CD4-positive, alpha-beta T cell treated with Interferon alpha-2 for 1 hour (primary cell): ENCODE measurements around the gene CYB5R2.

Source experiments
- DNase-seq, 2 donors: peaks; one replicate each; pipeline ENCODE4 v3.0.0-alpha.2; 2020 to 2022

CYB5R2 gene

DNA sequence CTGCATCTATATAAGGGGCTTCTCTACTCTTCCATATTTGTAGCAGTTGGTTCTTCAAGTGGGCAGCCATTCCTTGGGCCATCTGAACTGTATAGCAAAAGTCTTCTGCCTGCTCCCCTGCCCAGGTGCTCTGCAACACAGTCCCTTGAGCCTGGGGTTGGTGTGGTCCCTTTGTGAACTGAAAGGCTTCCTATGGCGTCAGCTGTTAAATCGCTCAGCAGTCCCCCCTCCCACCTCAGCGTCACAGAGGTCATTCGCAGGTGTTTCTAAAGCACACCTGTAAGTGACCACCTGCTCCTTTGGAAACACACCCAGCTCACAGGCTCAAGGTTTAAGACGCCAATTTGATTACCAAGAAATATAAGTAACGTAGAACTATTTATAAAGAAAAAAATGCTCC lies 37.0 kb downstream of the CYB5R2 start:
- DNase-seq, result no peak

GRCh38 chr11:7635708-7636107 lies 37.6 kb downstream of the CYB5R2 start:
- no peak for DNase-seq

DNA sequence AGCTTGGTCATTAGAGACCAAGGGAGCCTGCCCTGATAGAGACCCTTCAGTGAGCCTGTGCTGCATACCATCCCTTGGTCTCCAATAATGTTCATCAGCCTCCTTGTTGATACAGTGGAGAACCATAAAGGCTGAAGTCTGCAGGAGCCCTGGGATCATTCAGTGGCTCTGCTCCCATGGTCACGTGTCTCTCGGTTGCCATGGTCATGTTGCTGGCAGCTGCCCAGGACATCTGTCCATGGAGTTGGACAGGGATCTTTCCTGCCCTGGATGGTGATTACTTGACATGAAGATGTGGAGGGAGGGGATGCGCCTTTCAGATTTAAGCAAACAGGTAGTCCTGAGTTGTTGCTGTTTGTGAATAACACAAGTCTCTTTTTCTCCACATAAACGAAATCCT lies 38.2 kb downstream of the CYB5R2 start:
- no peak for DNase-seq

- DNase-seq, result no peak
Observed at GRCh38 chr11:7632211-7632610, 41.1 kb downstream of the CYB5R2 start.

- DNase-seq, result no peak
Observed at GRCh38 chr11:7630002-7630401, 43.3 kb downstream of the CYB5R2 start.

- DNase-seq, result no peak
Observed at GRCh38 chr11:7628660-7629059, 44.6 kb downstream of the CYB5R2 start.

DNA sequence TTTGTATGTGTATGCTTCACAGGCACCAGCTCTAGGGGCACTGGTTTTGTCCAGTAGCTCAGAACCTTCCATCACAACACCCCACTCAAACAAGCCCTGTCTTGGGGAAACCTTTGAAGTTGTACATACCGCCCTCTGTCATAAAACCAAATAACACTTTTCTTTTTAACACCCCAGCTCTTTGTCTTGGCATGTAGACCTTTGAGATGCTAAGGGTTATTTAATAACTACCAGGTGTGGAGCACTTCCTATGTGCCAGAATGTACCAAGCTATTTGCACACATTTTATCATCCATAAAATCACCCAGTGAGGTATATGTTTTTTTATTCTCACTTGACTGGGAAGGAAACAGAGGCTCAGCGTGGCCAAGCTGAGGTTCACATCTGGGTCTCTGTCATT lies 50.6 kb downstream of the CYB5R2 start:
- DNase-seq, result no peak

- no peak for DNase-seq
Observed at GRCh38 chr11:7621554-7621953, 51.7 kb downstream of the CYB5R2 start.

- no peak for DNase-seq
Observed at GRCh38 chr11:7621090-7621489, 52.2 kb downstream of the CYB5R2 start.

- no peak for DNase-seq
Observed at GRCh38 chr11:7619322-7619721, 54.0 kb downstream of the CYB5R2 start.

DNA sequence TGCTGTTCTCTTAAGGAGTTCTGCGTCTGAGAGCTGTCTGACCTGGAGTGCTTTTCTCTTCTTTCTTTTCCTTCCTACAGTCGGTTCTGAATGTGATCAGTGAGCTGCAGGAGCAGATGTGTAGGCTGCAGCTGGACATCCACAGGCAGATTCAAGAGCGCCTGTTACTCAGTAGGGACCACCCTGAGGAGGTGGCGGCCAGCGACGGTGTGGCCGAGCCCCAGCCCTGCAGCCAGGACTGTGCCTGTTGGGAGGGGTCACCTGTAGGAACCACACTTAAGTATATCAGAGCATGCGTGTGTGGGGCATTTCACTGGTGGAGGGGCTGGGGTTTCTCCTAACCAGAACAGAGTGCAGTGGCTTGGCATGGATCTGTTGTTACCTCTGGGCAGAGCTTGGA lies 56.3 kb downstream of the CYB5R2 start:
- no peak for DNase-seq
